Mesendoderm (in vitro differentiated cells): ENCODE data around the gene PRKCA.

Experiments
- DNase-seq: peaks from one replicate; pipeline ENCODE4 v3.0.0; 2013
- H2AK5ac ChIP-seq: 2 replicates; pipeline ENCODE4 v1.6.1; 2013; ENCODE audit warnings: low read length, inconsistent platforms
- H2BK120ac ChIP-seq: 2 replicates; pipeline ENCODE4 v1.6.1; 2013; ENCODE audit warnings: low read depth, mild to moderate bottlenecking, low read length, moderate library complexity, mixed read lengths
- H2BK15ac ChIP-seq: replicated peaks from 2 replicates; pipeline ENCODE4 v1.6.1; 2013; ENCODE audit warnings: low read depth, mild to moderate bottlenecking, moderate library complexity
- H2BK5ac ChIP-seq: 2 replicates; pipeline ENCODE4 v1.6.1; 2013; ENCODE audit warnings: low read length, inconsistent platforms
- H3K18ac ChIP-seq: 2 replicates; pipeline ENCODE4 v1.6.1; 2013; ENCODE audit warnings: mild to moderate bottlenecking, low read length, mixed read lengths
- H3K23ac ChIP-seq: one replicate; pipeline ENCODE4 v1.6.1; 2013; ENCODE audit warnings: low read length
- H3K27ac ChIP-seq: 2 replicates; pipeline ENCODE4 v1.5.1; 2013; ENCODE audit warnings: low read depth, mild to moderate bottlenecking, inconsistent platforms, low read length, moderate library complexity
- H3K27me3 ChIP-seq: 2 replicates; pipeline ENCODE4 v1.6.1; 2013; ENCODE audit warnings: low read length, control low read depth, mild to moderate bottlenecking, inconsistent platforms; ENCODE audit not compliant: insufficient read depth, poor library complexity
- H3K36me3 ChIP-seq: 2 replicates; pipeline ENCODE4 v1.6.1; 2013; ENCODE audit warnings: low read length, inconsistent platforms; ENCODE audit not compliant: control insufficient read depth, insufficient read depth
- H3K4ac ChIP-seq: one replicate; pipeline ENCODE4 v1.6.1; 2013; ENCODE audit warnings: low read depth, mild to moderate bottlenecking, low read length, moderate library complexity
- H3K4me1 ChIP-seq: 2 replicates; pipeline ENCODE4 v1.6.1; 2013; ENCODE audit warnings: low read depth, low read length, inconsistent platforms; ENCODE audit not compliant: control insufficient read depth
- H3K4me2 ChIP-seq: 2 replicates; pipeline ENCODE4 v1.6.1; 2013; ENCODE audit warnings: low read length
- H3K4me3 ChIP-seq: 2 replicates; pipeline ENCODE4 v1.5.1; 2013; ENCODE audit warnings: mild to moderate bottlenecking, low read length
- H3K56ac ChIP-seq: one replicate; pipeline ENCODE4 v1.6.1; 2013; ENCODE audit warnings: low read length
- H3K79me1 ChIP-seq: 2 replicates; pipeline ENCODE4 v1.6.1; 2013; ENCODE audit warnings: low read length, inconsistent platforms
- H3K79me2 ChIP-seq: 2 replicates; pipeline ENCODE4 v1.6.1; 2013; ENCODE audit warnings: mild to moderate bottlenecking, low read length; ENCODE audit not compliant: control insufficient read depth, insufficient read depth
- H3K9ac ChIP-seq: 2 replicates; pipeline ENCODE4 v1.6.1; 2013; ENCODE audit warnings: low read length, inconsistent platforms
- H4K5ac ChIP-seq: one replicate; pipeline ENCODE4 v1.6.1; 2013; ENCODE audit warnings: low read length
- H4K8ac ChIP-seq: one replicate; pipeline ENCODE4 v1.6.1; 2013; ENCODE audit warnings: low read depth, mild to moderate bottlenecking, control low read depth, low read length, moderate library complexity
- WGBS: extraction: QIAGEN DNeasy Blood & Tissue Kit; methylation state at CpG from one replicate; pipeline ENCODE4 v1.1.7; 2013; ENCODE audit warnings: low lambda C conversion rate, missing lambda C conversion rate; ENCODE audit not compliant: insufficient coverage; ENCODE audit errors: extremely low coverage; 5-methylcytosine and 5-hydroxymethylcytosine counted together

The PRKCA gene

DNA sequence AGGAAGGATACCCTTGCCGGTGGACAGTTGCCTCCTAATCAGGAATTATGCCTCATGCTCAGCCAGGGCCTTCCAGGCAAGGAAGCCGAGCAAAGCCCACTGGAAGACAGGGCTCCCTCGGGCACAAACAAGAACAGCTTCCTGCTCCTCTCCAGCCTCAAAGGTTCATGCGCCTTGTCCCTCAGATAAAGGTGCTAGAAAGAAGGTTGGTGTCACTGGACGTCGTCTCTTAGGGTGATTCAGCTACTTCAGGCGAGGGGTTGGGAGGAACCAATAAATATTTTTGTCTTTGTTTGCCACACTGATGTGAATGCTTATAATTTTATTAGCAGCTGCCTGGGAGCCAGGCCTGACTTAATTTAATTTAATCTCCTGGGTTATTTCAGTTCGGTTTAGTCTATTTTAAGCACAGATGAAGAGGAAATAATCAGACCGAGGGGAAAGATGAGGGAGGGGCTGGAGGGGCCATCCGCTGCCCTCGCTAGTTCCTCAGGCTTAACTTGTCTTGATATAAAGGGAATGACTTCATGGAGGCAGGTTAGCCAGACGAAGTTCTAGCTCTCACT lies 360.7 kb downstream of the PRKCA start:
- Histone ChIP-seq H2BK120ac (no peak overlapping the region), H4K5ac (no peak overlapping the region), H3K79me1 (no peaks in the 10 kb centered on the region), H3K18ac (no peak overlapping the region), H3K56ac (no peak overlapping the region), H3K4me3 (no peak overlapping the region), H2AK5ac (no peak overlapping the region), H4K8ac (no peak overlapping the region), H3K27me3 (no peaks in the 10 kb centered on the region), H2BK15ac (no peak overlapping the region), H2BK5ac (no peak overlapping the region), H3K9ac (no peak overlapping the region), H3K4me2 (no peak overlapping the region), H3K4me1 (no peaks in the 10 kb centered on the region), H3K79me2 (no peaks in the 10 kb centered on the region), H3K4ac (no peak overlapping the region), H3K36me3 (no peaks in the 10 kb centered on the region), H3K23ac (peak overlapping the region; percentile 9), H3K27ac (no peak overlapping the region)
- no peak for DNase-seq
- no CpG with 5 or more reads among the region's 12 CpGs for WGBS

DNA sequence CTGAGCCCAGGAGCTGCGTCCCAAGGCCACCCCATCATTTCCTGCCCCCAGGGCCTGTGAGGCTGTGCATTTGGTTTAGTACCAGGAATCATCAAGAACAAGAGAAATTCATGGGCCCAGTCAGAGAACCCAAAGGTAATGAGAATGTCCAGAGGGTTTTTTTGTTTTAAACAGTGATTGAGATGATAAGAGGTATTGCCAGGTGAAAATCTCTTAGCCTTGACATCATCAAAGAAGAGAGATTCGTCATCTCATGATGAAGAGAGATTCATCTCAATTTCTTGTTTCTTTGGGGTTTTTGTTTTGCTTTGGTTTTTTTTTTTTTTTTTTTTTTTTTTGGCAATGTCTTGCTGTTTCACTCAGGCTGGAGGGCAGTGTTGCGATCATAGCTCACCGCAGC lies 361.9 kb downstream of the PRKCA start:
- Histone ChIP-seq H4K8ac (no peak overlapping the region), H3K9ac (no peak overlapping the region), H3K27me3 (no peaks in the 10 kb centered on the region), H2BK5ac (no peak overlapping the region), H2BK120ac (no peak overlapping the region), H3K4me1 (no peaks in the 10 kb centered on the region), H3K4me3 (no peak overlapping the region), H3K79me2 (no peaks in the 10 kb centered on the region), H3K79me1 (no peaks in the 10 kb centered on the region), H2AK5ac (no peak overlapping the region), H3K23ac (no peak overlapping the region), H3K4me2 (no peak overlapping the region), H3K18ac (no peak overlapping the region), H4K5ac (no peak overlapping the region), H3K27ac (no peak overlapping the region), H2BK15ac (no peak overlapping the region), H3K36me3 (no peaks in the 10 kb centered on the region), H3K4ac (no peak overlapping the region), H3K56ac (no peak overlapping the region)
- WGBS: no CpG with 5 or more reads among the region's 4 CpGs
- no peak for DNase-seq

DNA sequence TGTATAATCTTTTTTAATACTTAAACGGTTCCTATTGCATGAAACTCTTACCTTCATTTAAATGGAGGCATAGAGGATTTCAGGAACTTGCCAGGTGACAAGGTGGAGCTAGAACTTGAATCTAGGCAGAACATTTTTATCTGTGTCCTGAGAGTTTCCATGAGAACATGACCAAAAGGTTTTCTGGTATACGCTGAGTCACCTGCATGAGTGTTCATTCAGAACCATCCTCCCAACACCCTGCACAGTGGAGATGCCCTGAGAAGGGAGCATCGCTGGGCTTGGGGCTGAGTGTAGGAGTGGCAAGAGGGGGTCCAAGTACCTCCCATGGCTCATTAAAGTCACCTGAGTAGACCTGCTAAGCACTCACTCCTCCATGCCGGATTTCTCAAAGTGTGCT lies 362.8 kb downstream of the PRKCA start:
- WGBS: no CpG with 5 or more reads among the region's 4 CpGs
- no peaks in the 10 kb centered on the region for H3K27me3 ChIP-seq
- H4K8ac ChIP-seq: no peak overlapping the region
- H3K23ac ChIP-seq: no peak overlapping the region
- no peaks in the 10 kb centered on the region for H3K79me1 ChIP-seq
- no peak overlapping the region for H2AK5ac ChIP-seq
- H4K5ac ChIP-seq: no peak overlapping the region
- H3K4ac ChIP-seq: no peak overlapping the region
- DNase-seq: no peak
- no peak overlapping the region for H3K4me2 ChIP-seq
- H3K4me1 ChIP-seq: no peaks in the 10 kb centered on the region
- H3K56ac ChIP-seq: no peak overlapping the region
- no peaks in the 10 kb centered on the region for H3K36me3 ChIP-seq
- H3K9ac ChIP-seq: no peak overlapping the region
- no peak overlapping the region for H3K18ac ChIP-seq
- H3K79me2 ChIP-seq: no peaks in the 10 kb centered on the region
- H3K27ac ChIP-seq: no peak overlapping the region
- H2BK120ac ChIP-seq: no peak overlapping the region
- H2BK15ac ChIP-seq: no peak overlapping the region
- no peak overlapping the region for H2BK5ac ChIP-seq
- H3K4me3 ChIP-seq: no peak overlapping the region

DNA sequence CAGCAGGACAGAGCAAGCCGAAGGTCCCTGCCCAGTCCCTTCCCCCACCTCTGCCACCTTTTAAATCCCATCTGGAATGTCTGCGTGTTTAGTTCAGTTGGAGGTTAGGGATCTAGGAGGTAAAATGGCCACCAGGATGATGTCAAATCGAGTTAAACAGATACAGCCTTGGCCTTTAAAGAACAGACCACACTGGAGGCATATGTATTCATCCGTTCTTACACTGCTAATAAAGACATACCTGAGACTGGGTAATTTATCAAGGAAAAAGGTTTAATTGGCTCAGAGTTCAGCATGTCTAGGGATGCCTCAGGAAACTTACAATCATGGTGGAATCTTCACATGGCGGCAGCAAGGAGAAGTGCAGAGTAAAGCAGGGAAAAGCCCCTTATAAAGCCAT lies 364.7 kb downstream of the PRKCA start:
- H3K79me2 ChIP-seq: no peaks in the 10 kb centered on the region
- peak; percentile 23 for DNase-seq
- H3K36me3 ChIP-seq: no peaks in the 10 kb centered on the region
- no peak overlapping the region for H3K56ac ChIP-seq
- no peak overlapping the region for H3K4me3 ChIP-seq
- H3K23ac ChIP-seq: no peak overlapping the region
- H3K4ac ChIP-seq: no peak overlapping the region
- no peaks in the 10 kb centered on the region for H3K79me1 ChIP-seq
- H3K27ac ChIP-seq: no peak overlapping the region
- H3K4me1 ChIP-seq: no peaks in the 10 kb centered on the region
- no peak overlapping the region for H4K8ac ChIP-seq
- H2BK5ac ChIP-seq: no peak overlapping the region
- H3K27me3 ChIP-seq: no peaks in the 10 kb centered on the region
- H2BK120ac ChIP-seq: no peak overlapping the region
- no peak overlapping the region for H2BK15ac ChIP-seq
- WGBS: no CpG with 5 or more reads among the region's 5 CpGs
- H3K4me2 ChIP-seq: no peak overlapping the region
- no peak overlapping the region for H3K9ac ChIP-seq
- H2AK5ac ChIP-seq: no peak overlapping the region
- H3K18ac ChIP-seq: no peak overlapping the region
- H4K5ac ChIP-seq: no peak overlapping the region

DNA sequence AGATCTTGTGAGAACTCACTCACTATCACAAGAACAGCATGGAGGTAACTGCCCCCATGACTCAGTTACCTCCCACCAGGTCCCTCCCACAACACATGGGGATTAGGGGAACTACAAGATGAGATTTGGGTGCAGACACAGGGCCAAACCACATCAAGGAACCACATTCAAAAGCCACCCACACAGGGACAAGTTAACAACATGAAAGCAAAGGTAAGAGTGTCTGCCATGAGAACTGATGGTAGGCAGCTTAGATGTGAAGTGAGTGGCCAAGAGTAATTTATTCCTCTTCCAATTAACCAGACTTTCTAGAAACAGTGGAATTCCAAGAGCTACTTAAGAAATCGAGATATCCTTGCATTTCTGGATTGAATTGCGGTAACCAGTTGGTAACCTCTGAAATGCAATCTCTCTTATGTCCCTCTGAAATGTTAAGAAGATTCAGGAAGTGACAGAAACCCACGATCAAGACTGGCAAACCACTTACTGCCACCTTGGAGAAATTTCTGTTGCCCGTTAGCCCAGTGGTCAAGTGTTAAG lies 365.1 kb downstream of the PRKCA start:
- Histone ChIP-seq H3K23ac (no peak overlapping the region), H2BK5ac (no peak overlapping the region), H3K4me2 (no peak overlapping the region), H3K9ac (no peak overlapping the region), H2AK5ac (no peak overlapping the region), H4K5ac (no peak overlapping the region), H3K18ac (no peak overlapping the region), H3K36me3 (no peaks in the 10 kb centered on the region), H2BK120ac (no peak overlapping the region), H3K79me2 (no peaks in the 10 kb centered on the region), H3K4me3 (no peak overlapping the region), H3K27me3 (no peaks in the 10 kb centered on the region), H4K8ac (no peak overlapping the region), H2BK15ac (no peak overlapping the region), H3K79me1 (no peaks in the 10 kb centered on the region), H3K27ac (no peak overlapping the region), H3K4ac (no peak overlapping the region), H3K4me1 (no peaks in the 10 kb centered on the region), H3K56ac (no peak overlapping the region)
- no CpG with 5 or more reads among the region's 4 CpGs for WGBS
- no peak for DNase-seq

DNA sequence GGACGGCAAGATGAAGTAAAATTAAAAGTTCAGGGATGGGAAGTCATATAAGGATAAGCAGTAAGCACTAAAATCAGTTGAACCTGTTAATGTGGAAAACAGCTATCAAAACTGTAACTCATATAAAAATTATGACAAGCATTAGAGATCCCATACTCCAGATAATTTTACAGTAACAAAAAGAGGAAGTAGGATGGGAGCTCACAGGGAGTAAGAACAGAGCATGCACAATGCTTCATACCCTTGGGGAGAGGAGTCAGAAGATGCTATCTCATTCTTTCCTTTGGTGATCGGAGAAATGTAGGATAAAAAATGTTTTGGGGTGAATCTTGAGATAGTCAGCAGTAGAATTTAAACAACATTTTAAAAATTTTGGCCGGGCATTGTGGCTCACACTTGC lies 367.8 kb downstream of the PRKCA start:
- Histone ChIP-seq H2AK5ac (no peak overlapping the region), H3K4me3 (no peak overlapping the region), H3K36me3 (no peaks in the 10 kb centered on the region), H3K23ac (no peak overlapping the region), H2BK5ac (no peak overlapping the region), H3K4me2 (no peak overlapping the region), H3K4ac (no peak overlapping the region), H3K27me3 (no peaks in the 10 kb centered on the region), H2BK120ac (no peak overlapping the region), H2BK15ac (no peak overlapping the region), H4K5ac (no peak overlapping the region), H4K8ac (no peak overlapping the region), H3K79me1 (no peaks in the 10 kb centered on the region), H3K79me2 (no peaks in the 10 kb centered on the region), H3K27ac (no peak overlapping the region), H3K9ac (no peak overlapping the region), H3K18ac (no peak overlapping the region), H3K56ac (no peak overlapping the region), H3K4me1 (no peaks in the 10 kb centered on the region)
- no CpG with 5 or more reads among the region's 3 CpGs for WGBS
- no peak for DNase-seq
